Neutrophil (primary cell): Measurements from ENCODE around the gene TUFM.
"Not testable (repeated sequence)": the region's sequence is repeated elsewhere in the genome, so short reads cannot be mapped to it uniquely, and the experiment has no call there.

Experiments used
- H3K27ac ChIP-seq: fragments of 200-600 bp; sonication (generic); 2 replicates; pipeline ENCODE4 v1.5.1; 2016; ENCODE audit warnings: mild to moderate bottlenecking, moderate library complexity
- H3K27me3 ChIP-seq: fragments of 200-600 bp; sonication (generic); 2 replicates; pipeline ENCODE4 v1.6.0; 2016; ENCODE audit warnings: mild to moderate bottlenecking
- H3K36me3 ChIP-seq: fragments of 200-600 bp; sonication (generic); 2 replicates; pipeline ENCODE4 v1.5.1; 2017
- H3K4me1 ChIP-seq, 2 experiments: fragments of 200-600 bp in 1 of 2; sonication (generic) in 1 of 2; 1 replicate in 1 of 2; 2 replicates in 1 of 2; pipeline versions ENCODE4 v1.5.1 to v1.6.1; 2013 to 2016; ENCODE audit warnings: low read depth in 1 of 2, low read length in 1 of 2, mild to moderate bottlenecking in 1 of 2, moderate library complexity in 1 of 2; ENCODE audit not compliant: control insufficient read depth in 1 of 2, insufficient read depth in 1 of 2
- H3K4me3 ChIP-seq, 2 experiments: fragments of 200-600 bp in 1 of 2; sonication (generic) in 1 of 2; 1 replicate in 1 of 2; 2 replicates in 1 of 2; pipeline ENCODE4 v1.5.1; 2013 to 2016; ENCODE audit warnings: low read depth in 1 of 2, low read length in 1 of 2, mild to moderate bottlenecking in 1 of 2, moderate library complexity in 1 of 2
- H3K9me3 ChIP-seq: fragments of 200-600 bp; sonication (generic); 2 replicates; pipeline ENCODE4 v1.5.1; 2016
- CTCF ChIP-seq: fragments of 200-600 bp; sonication (generic); IDR thresholded peaks from 2 replicates; pipeline ENCODE4 v1.5.1; 2016; ENCODE audit warnings: antibody characterized with exemption

The TUFM gene

DNA sequence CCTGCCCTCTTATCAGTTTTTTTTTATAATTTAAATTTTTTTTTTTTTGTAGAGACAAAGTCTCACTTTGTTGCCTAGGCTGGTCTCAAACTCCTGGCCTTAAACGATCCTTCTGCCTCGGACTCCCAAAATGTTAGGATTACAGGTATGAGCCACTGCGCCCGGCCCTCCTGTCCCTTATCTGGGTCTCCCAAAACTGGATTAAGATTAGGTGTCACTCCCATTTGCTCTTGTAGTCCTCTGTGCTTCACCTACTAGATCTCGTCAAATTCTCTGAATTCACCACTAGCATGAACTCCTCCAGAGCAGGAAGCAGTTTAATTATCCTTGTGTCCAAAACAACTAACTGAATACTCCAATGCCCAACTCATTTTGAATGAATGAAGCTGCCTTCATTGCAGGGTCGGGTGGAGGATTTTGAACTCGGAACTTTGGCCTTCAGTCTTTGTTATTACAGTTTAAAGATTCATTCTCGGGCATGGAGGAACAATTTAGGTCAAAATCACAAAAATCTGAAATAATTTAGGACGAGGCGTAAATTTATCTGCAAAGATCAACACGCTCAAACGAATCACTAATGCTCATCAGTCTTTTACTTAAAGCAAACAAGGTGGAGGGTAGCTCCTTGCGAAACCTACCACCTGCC, 24.2 kb downstream of the TUFM start:
- peak overlapping the region; percentile 98 for H3K27ac ChIP-seq
- peak overlapping the region; percentile 86 to 93 for H3K4me3 ChIP-seq
- no peaks in the 10 kb centered on the region for H3K9me3 ChIP-seq
- H3K27me3 ChIP-seq = no peaks in the 10 kb centered on the region
- H3K36me3 ChIP-seq = peaks cover 18% of the 10 kb centered on the region
- TF ChIP-seq CTCF = no peak
- H3K4me1 ChIP-seq = peaks cover 13 to 20% of the 10 kb centered on the region in 2 experiments

DNA sequence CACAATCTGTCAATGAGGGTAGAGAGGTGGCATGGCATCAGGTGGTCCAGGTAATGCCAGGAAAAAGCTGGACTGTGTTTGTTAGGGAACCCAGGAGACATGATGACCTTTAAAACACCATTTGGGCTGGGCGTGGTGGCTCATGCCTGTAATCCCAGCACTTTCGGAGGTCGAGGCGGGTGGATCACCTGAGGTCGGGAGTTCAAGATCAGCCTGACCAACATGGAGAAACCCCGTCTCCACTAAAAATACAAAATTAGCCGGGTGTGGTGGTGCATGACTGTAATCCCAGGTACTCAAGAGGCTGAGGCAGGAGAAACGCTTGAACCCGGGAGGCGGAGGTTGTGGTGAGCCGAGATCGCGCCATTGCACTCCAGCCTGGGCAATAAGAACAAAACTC, 25.6 kb downstream of the TUFM start:
- H3K27ac ChIP-seq, H3K4me3 ChIP-seq, H3K9me3 ChIP-seq, H3K36me3 ChIP-seq, H3K27me3 ChIP-seq: not testable (repeated sequence)
- peaks cover 13 to 20% of the 10 kb centered on the region in 2 experiments for H3K4me1 ChIP-seq

- H3K36me3 ChIP-seq = no peaks in the 10 kb centered on the region
- H3K27ac ChIP-seq = no peak overlapping the region
- peaks cover 13 to 16% of the 10 kb centered on the region in 2 experiments for H3K4me1 ChIP-seq
- H3K27me3 ChIP-seq = no peaks in the 10 kb centered on the region
- no peak for TF ChIP-seq CTCF
- H3K4me3 ChIP-seq = no peak overlapping the region
- H3K9me3 ChIP-seq = no peaks in the 10 kb centered on the region
Measured at GRCh38 chr16:28820016-28820415, 26.1 kb downstream of the TUFM start.

- H3K4me3 ChIP-seq, H3K27ac ChIP-seq, H3K27me3 ChIP-seq, H3K4me1 ChIP-seq, H3K36me3 ChIP-seq, H3K9me3 ChIP-seq: not testable (repeated sequence)
Measured at GRCh38 chr16:28807445-28808120, 38.6 kb downstream of the TUFM start.

GRCh38 chr16:28802235-28803019, 43.7 kb downstream of the TUFM start:
- H3K4me3 ChIP-seq, H3K27ac ChIP-seq, H3K27me3 ChIP-seq, H3K4me1 ChIP-seq, H3K9me3 ChIP-seq, H3K36me3 ChIP-seq: not testable (repeated sequence)
